NB4 (cell line): ENCODE results near the gene BACE2.

Source experiments
- CTCF ChIP-seq: IDR thresholded peaks from one replicate; pipeline ENCODE4 v1.5.1; 2012; ENCODE audit warnings: low read depth, low read length
- MAX ChIP-seq: IDR thresholded peaks from 2 replicates; pipeline ENCODE4 v1.6.1; 2011; ENCODE audit warnings: low read depth, low read length
- MYC ChIP-seq: IDR thresholded peaks from 2 replicates; pipeline ENCODE4 v1.6.1; 2011; ENCODE audit warnings: low read depth, low read length
- POLR2A ChIP-seq: IDR thresholded peaks from 2 replicates; pipeline ENCODE4 v1.6.1; 2011; ENCODE audit warnings: mild to moderate bottlenecking; ENCODE audit not compliant: insufficient read length; ENCODE audit errors: extremely low read depth

DNA sequence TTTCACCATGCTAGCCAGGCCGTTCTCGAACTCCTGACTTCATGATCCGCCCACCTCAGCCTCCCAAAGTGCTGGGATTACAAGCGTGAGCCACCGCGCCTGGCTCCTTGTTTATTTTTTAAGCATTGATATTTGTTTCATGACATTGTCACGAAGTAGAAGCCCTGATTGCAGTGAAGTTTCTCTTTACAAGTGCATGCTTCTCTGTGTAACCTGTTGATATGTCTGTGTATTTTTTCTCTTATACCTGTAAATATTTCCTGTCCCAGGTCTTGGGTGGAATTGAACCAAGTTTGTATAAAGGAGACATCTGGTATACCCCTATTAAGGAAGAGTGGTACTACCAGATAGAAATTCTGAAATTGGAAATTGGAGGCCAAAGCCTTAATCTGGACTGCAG is 75.1 kb downstream of the BACE2 start:
- TF ChIP-seq CTCF (no peak), POLR2A (no peak), MAX (no peak), MYC (no peak)
